Endodermal cell (in vitro differentiated cells): ENCODE data around the gene WRNIP1. TPM values are rescaled to one million over a fixed set of nuclear protein-coding genes. Genes with fewer than 3 reads are reported as not detected.

ENCODE experiments used
- DNase-seq: peaks from one replicate; pipeline ENCODE4 v3.0.0-alpha.2; 2017
- H3K27ac ChIP-seq: 2 replicates; pipeline ENCODE4 v1.5.1; 2013; ENCODE audit warnings: mild to moderate bottlenecking, low read depth, low read length, moderate library complexity
- H3K27me3 ChIP-seq: 2 replicates; pipeline ENCODE4 v1.6.1; 2013; ENCODE audit warnings: mild to moderate bottlenecking, low read length, moderate library complexity; ENCODE audit not compliant: insufficient read depth, control insufficient read depth, poor library complexity, severe bottlenecking
- H3K36me3 ChIP-seq: 2 replicates; pipeline ENCODE4 v1.7.0; 2013; ENCODE audit warnings: mild to moderate bottlenecking, low read length, moderate library complexity; ENCODE audit not compliant: control insufficient read depth, insufficient read depth
- H3K4me1 ChIP-seq: one replicate; pipeline ENCODE4 v1.7.0; 2013; ENCODE audit warnings: low read length; ENCODE audit not compliant: control insufficient read depth, insufficient read depth
- H3K4me3 ChIP-seq: 2 replicates; pipeline ENCODE4 v1.5.1; 2013; ENCODE audit warnings: mild to moderate bottlenecking, low read length, moderate library complexity
- H3K9ac ChIP-seq: 2 replicates; pipeline ENCODE4 v1.6.1; 2013; ENCODE audit warnings: mild to moderate bottlenecking, low read length, moderate library complexity; ENCODE audit not compliant: poor library complexity, severe bottlenecking; ENCODE audit errors: extremely low read depth
- H3K9me3 ChIP-seq: 2 replicates; pipeline ENCODE4 v1.6.1; 2013; ENCODE audit warnings: mild to moderate bottlenecking, low read length, moderate library complexity; ENCODE audit not compliant: control insufficient read depth
- H3K27ac Mint-ChIP-seq: 2 replicates; pipeline ENCODE4 v1.8.0; 2020; ENCODE audit warnings: mixed read lengths
- H3K27me3 Mint-ChIP-seq: 2 replicates; pipeline ENCODE4 v1.8.0; 2021; ENCODE audit warnings: mild to moderate bottlenecking, mixed read lengths; ENCODE audit not compliant: insufficient read depth
- H3K36me3 Mint-ChIP-seq: 2 replicates; pipeline ENCODE4 v1.8.0; 2020; ENCODE audit warnings: low read depth, mixed read lengths
- H3K4me1 Mint-ChIP-seq: 2 replicates; pipeline ENCODE4 v1.8.0; 2020; ENCODE audit warnings: mixed read lengths
- H3K4me3 Mint-ChIP-seq: 2 replicates; pipeline ENCODE4 v1.8.0; 2020; ENCODE audit warnings: mild to moderate bottlenecking, moderate library complexity, mixed read lengths
- H3K9me3 Mint-ChIP-seq: 2 replicates; pipeline ENCODE4 v1.8.0; 2020; ENCODE audit warnings: mild to moderate bottlenecking, mixed read lengths
- CTCF ChIP-seq: fragments of 200-600 bp; sonication (generic); conservative IDR thresholded peaks from 2 replicates; pipeline ENCODE4 v1.5.0; 2021; ENCODE audit warnings: antibody characterized with exemption, mild to moderate bottlenecking
- WGBS, 2 experiments: methylation state at CpG; one replicate each; pipeline versions ENCODE4 v1.1.5 to v1.1.7; 2013; ENCODE audit warnings: missing lambda C conversion rate in 2 of 2, mixed read lengths in 1 of 2; ENCODE audit not compliant: insufficient coverage in 1 of 2, insufficient read length in 1 of 2; 5-methylcytosine and 5-hydroxymethylcytosine counted together
- total RNA-seq, 2 donors: library from RNA; stranded (reverse); fragmentation: NEBNext Ultra II Directional in 1 of 2; extraction: Animal tissue kit (Norgen Biotek cat#: 25700) in 1 of 2; gene quantifications; 2 replicates in 1 of 2; 3 replicates in 1 of 2; pipeline ENCODE4 v1.2.1, GENCODE V29; 2021

WRNIP1 gene
- total RNA-seq, 2 donors from 2014 or later: 30.8 to 33.2 TPM

GRCh38 chr6:2793534-2794151, 28.4 kb downstream of the WRNIP1 start:
- Mint-ChIP-seq H3K4me3 (no peak overlapping the region), H3K36me3 (peaks cover 5% of the 10 kb centered on the region), H3K4me1 (peaks cover 8% of the 10 kb centered on the region), H3K27me3 (no peaks in the 10 kb centered on the region), H3K27ac (no peak overlapping the region), H3K9me3 (no peaks in the 10 kb centered on the region)
- DNase-seq: no peak
- H3K36me3 ChIP-seq: no peaks in the 10 kb centered on the region
- no peak overlapping the region for H3K27ac ChIP-seq
- H3K9ac ChIP-seq: no peak overlapping the region
- no peak overlapping the region for H3K4me3 ChIP-seq
- no peaks in the 10 kb centered on the region for H3K9me3 ChIP-seq
- H3K4me1 ChIP-seq: no peaks in the 10 kb centered on the region
- WGBS, 2 experiments: 88 to 89% methylated on average over 8 to 9 of the region's 9 CpGs
- TF ChIP-seq CTCF: no peak
- H3K27me3 ChIP-seq: no peaks in the 10 kb centered on the region

- H3K9me3 ChIP-seq: no peaks in the 10 kb centered on the region
- no peak overlapping the region for H3K27ac ChIP-seq
- no peaks in the 10 kb centered on the region for H3K27me3 ChIP-seq
- H3K4me3 ChIP-seq: no peak overlapping the region
- Mint-ChIP-seq H3K27me3 (no peaks in the 10 kb centered on the region), H3K4me3 (no peak overlapping the region), H3K27ac (no peak overlapping the region), H3K36me3 (peaks cover under 1% of the 10 kb centered on the region), H3K4me1 (peaks cover 8% of the 10 kb centered on the region), H3K9me3 (no peaks in the 10 kb centered on the region)
- H3K36me3 ChIP-seq: no peaks in the 10 kb centered on the region
- no peaks in the 10 kb centered on the region for H3K4me1 ChIP-seq
- TF ChIP-seq CTCF: no peak
- no peak overlapping the region for H3K9ac ChIP-seq
- no peak for DNase-seq
- 90 to 95% methylated on average over 2 to 5 of the region's 5 CpGs for WGBS, 2 experiments
Measured at GRCh38 chr6:2794171-2794730, 29.1 kb downstream of the WRNIP1 start.

GRCh38 chr6:2795162-2795561, 30.0 kb downstream of the WRNIP1 start:
- Mint-ChIP-seq H3K27ac (no peak overlapping the region), H3K4me1 (peaks cover 8% of the 10 kb centered on the region), H3K4me3 (no peak overlapping the region), H3K27me3 (no peaks in the 10 kb centered on the region), H3K9me3 (no peaks in the 10 kb centered on the region), H3K36me3 (no peaks in the 10 kb centered on the region)
- Histone ChIP-seq H3K9ac (no peak overlapping the region), H3K9me3 (no peaks in the 10 kb centered on the region), H3K4me3 (no peak overlapping the region), H3K27me3 (no peaks in the 10 kb centered on the region), H3K27ac (no peak overlapping the region), H3K4me1 (no peaks in the 10 kb centered on the region), H3K36me3 (no peaks in the 10 kb centered on the region)
- no peak for DNase-seq
- TF ChIP-seq CTCF: no peak
- WGBS, 2 experiments: 43 to 94% methylated on average over 1 to 2 of the region's 2 CpGs
